Esophagus squamous epithelium (tissue), 5 donors: Measurements from ENCODE around the gene CACNA2D3. TPM values are rescaled to one million over a fixed set of nuclear protein-coding genes. Genes with fewer than 3 reads are reported as not detected.

ENCODE experiments used
- DNase-seq: peaks from one replicate; lab custom pipeline; 2025; lab: John Stamatoyannopoulos, UW
- H3K27ac ChIP-seq, 4 donors: fragments of 200-600 bp; sonication (generic); one replicate each; pipeline ENCODE4 v1.5.1; 2016 to 2019; ENCODE audit warnings: mild to moderate bottlenecking in 1 of 4
- H3K27me3 ChIP-seq, 4 donors: fragments of 200-600 bp; sonication (generic); 1 replicate in 3 of 4; 2 replicates in 1 of 4; pipeline versions ENCODE4 v1.5.1 to v1.6.0; 2017 to 2021; ENCODE audit warnings: antibody characterized with exemption in 1 of 4
- H3K36me3 ChIP-seq, 3 donors: fragments of 200-600 bp; sonication (generic); one replicate each; pipeline ENCODE4 v1.5.1; 2016 to 2019
- H3K4me1 ChIP-seq, 3 donors: fragments of 200-600 bp; sonication (generic); one replicate each; pipeline ENCODE4 v1.5.1; 2017 to 2019
- H3K4me3 ChIP-seq, 4 donors: fragments of 200-600 bp; sonication (generic); 1 replicate in 3 of 4; 2 replicates in 1 of 4; pipeline ENCODE4 v1.5.1; 2016 to 2019; ENCODE audit warnings: mild to moderate bottlenecking in 2 of 4, moderate library complexity in 1 of 4
- H3K9me3 ChIP-seq, 3 donors: fragments of 200-600 bp; sonication (generic); one replicate each; pipeline ENCODE4 v1.5.1; 2016 to 2019
- CTCF ChIP-seq, 6 experiments: fragments of 450-650 bp in 4 of 6; fragments of 200-600 bp in 2 of 6; sonication (generic) in 2 of 6; IDR thresholded peaks; one replicate each; pipeline ENCODE4 v1.5.1; 2016 to 2019; ENCODE audit warnings: antibody characterized with exemption in 6 of 6, mild to moderate bottlenecking in 4 of 6, moderate library complexity in 4 of 6
- POLR2A ChIP-seq, 4 donors: fragments of 450-650 bp; IDR thresholded peaks; one replicate each; pipeline ENCODE4 v1.6.1; 2017; ENCODE audit warnings: antibody characterized with exemption in 4 of 4, mild to moderate bottlenecking in 4 of 4, moderate library complexity in 3 of 4
- WGBS, 2 donors: methylation state at CpG; one replicate each; pipeline ENCODE4 v1.1.5; 2018; 5-methylcytosine and 5-hydroxymethylcytosine counted together
- intact Hi-C: fragments of 100-400 bp; cut with DNase I; formaldehyde crosslinking; loops from one replicate; pipeline ENCODE4 v1.15.0; 2022
- total RNA-seq, 4 donors: library from RNA; depleted of rRNA; stranded (reverse); fragments of >200 nt; gene quantifications; one replicate each; pipeline ENCODE4 v1.1.0, GENCODE V29; 2016
- donor health status: DM: yes; HTN: yes; CAD: no.

The CACNA2D3 gene
- total RNA-seq, 4 donors from 2014 or later: 1.2 to 7.1 (median 5.1) TPM

DNA sequence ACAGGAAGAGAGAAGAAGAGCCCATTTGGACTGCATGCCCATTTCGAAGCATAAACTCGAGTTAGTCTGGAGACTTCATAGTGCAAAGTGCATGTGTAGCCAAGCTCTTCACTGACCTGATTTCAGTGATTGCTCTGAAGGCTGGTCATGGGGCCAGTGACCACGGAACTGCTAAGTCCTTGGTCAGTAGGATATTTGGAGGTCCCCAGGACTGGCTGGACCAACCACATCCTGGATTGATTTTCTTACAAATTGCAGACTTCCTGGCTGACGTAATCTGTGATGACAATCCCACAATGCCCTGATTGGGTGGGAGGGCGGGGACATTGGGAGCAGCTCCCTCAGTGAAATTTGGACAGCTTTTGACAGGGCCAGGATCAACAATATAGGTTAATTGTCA lies 233.4 kb downstream of the CACNA2D3 start:
- Histone ChIP-seq H3K4me1 (peaks cover 3 to 67% (median 8%) of the 10 kb centered on the region in 3 donors), H3K27me3 (no peaks in the 10 kb centered on the region), H3K9me3 (no peaks in the 10 kb centered on the region), H3K27ac (peak overlapping the region in 3 of 4 donors; percentile 41 to 66 (median 60)), H3K4me3 (no peak overlapping the region), H3K36me3 (no peaks in the 10 kb centered on the region)
- intact Hi-C loops: no loop called here
- no peak for DNase-seq
- WGBS, 2 donors: 66 to 94% methylated on average over 3 to 4 of the region's 5 CpGs
- TF ChIP-seq POLR2A (IDR thresholded peaks at IDR 0.05): no peak
- TF ChIP-seq CTCF (IDR thresholded peaks at IDR 0.05): no peak

GRCh38 chr3:54356261-54357045 lies 234.1 kb downstream of the CACNA2D3 start:
- H3K36me3 ChIP-seq: no peaks in the 10 kb centered on the region
- H3K27ac ChIP-seq: peak overlapping the region in 3 of 4 donors; percentile 41 to 66 (median 60)
- 19 to 26% methylated on average over 6 of the region's 6 CpGs for WGBS, 2 donors
- TF ChIP-seq CTCF (IDR thresholded peaks at IDR 0.05): no peak
- TF ChIP-seq POLR2A (IDR thresholded peaks at IDR 0.05): no peak
- no peak overlapping the region for H3K4me3 ChIP-seq
- no peaks in the 10 kb centered on the region for H3K27me3 ChIP-seq
- H3K9me3 ChIP-seq: no peaks in the 10 kb centered on the region
- intact Hi-C loops: no loop called here
- H3K4me1 ChIP-seq: peaks cover 3 to 71% (median 8%) of the 10 kb centered on the region in 3 donors
- DNase-seq: no peak

GRCh38 chr3:54357301-54357700 lies 234.9 kb downstream of the CACNA2D3 start:
- 46 to 55% methylated on average over 5 of the region's 5 CpGs for WGBS, 2 donors

GRCh38 chr3:54358316-54358715 lies 236.0 kb downstream of the CACNA2D3 start:
- no peak for TF ChIP-seq POLR2A (IDR thresholded peaks at IDR 0.05)
- H3K4me1 ChIP-seq: peaks cover 3 to 71% (median 8%) of the 10 kb centered on the region in 3 donors
- DNase-seq: no peak
- H3K27ac ChIP-seq: no peak overlapping the region
- WGBS, 2 donors: 13 to 37% methylated on average over 4 of the region's 4 CpGs
- no peaks in the 10 kb centered on the region for H3K36me3 ChIP-seq
- H3K4me3 ChIP-seq: no peak overlapping the region
- H3K27me3 ChIP-seq: no peaks in the 10 kb centered on the region
- no peaks in the 10 kb centered on the region for H3K9me3 ChIP-seq
- intact Hi-C loops: no loop called here

More at GRCh38 chr3:54357301-54357700, 234.9 kb downstream of the CACNA2D3 start:
- Histone ChIP-seq H3K27ac (peak overlapping the region in 2 of 4 donors; percentile 60 to 66), H3K27me3 (no peaks in the 10 kb centered on the region), H3K9me3 (no peaks in the 10 kb centered on the region), H3K4me1 (peaks cover 3 to 71% (median 8%) of the 10 kb centered on the region in 3 donors), H3K4me3 (no peak overlapping the region), H3K36me3 (no peaks in the 10 kb centered on the region)
- intact Hi-C loops: no loop called here
- TF ChIP-seq CTCF (IDR thresholded peaks at IDR 0.05) (no peak), POLR2A (IDR thresholded peaks at IDR 0.05) (no peak)
- DNase-seq: no peak

GRCh38 chr3:54358969-54359694 lies 236.8 kb downstream of the CACNA2D3 start:
- H3K4me1 ChIP-seq: peaks cover 3 to 63% (median 8%) of the 10 kb centered on the region in 3 donors
- TF ChIP-seq POLR2A (IDR thresholded peaks at IDR 0.05) (no peak), CTCF (IDR thresholded peaks at IDR 0.05) (no peak)
- no peaks in the 10 kb centered on the region for H3K27me3 ChIP-seq
- no peak overlapping the region for H3K27ac ChIP-seq
- 53% methylated on average over 8 of the region's 8 CpGs for WGBS, 2 donors
- no peaks in the 10 kb centered on the region for H3K9me3 ChIP-seq
- H3K4me3 ChIP-seq: no peak overlapping the region
- intact Hi-C loops: no loop called here
- H3K36me3 ChIP-seq: no peaks in the 10 kb centered on the region
- DNase-seq: no peak
